Esophagus (tissue), 2 donors: ENCODE data around the gene JAM3. TPM values are rescaled to one million over a fixed set of nuclear protein-coding genes. Genes with fewer than 3 reads are reported as not detected.

Source experiments
- H3K27ac ChIP-seq, 2 donors: one replicate each; pipeline ENCODE4 v1.5.1; 2013; ENCODE audit warnings: low read depth in 2 of 2, mild to moderate bottlenecking in 2 of 2, inconsistent platforms in 1 of 2, low read length in 1 of 2, moderate library complexity in 1 of 2
- H3K27me3 ChIP-seq, 2 donors: one replicate each; pipeline ENCODE4 v1.6.1; 2013; ENCODE audit warnings: low read length in 2 of 2, control low read depth in 1 of 2, mild to moderate bottlenecking in 1 of 2; ENCODE audit not compliant: insufficient read depth in 2 of 2, control insufficient read depth in 1 of 2
- H3K36me3 ChIP-seq, 2 donors: one replicate each; pipeline ENCODE4 v1.6.1; 2013; ENCODE audit warnings: low read length in 1 of 2; ENCODE audit not compliant: control insufficient read depth in 2 of 2, insufficient read depth in 2 of 2
- H3K4me1 ChIP-seq, 2 donors: one replicate each; pipeline ENCODE4 v1.6.1; 2013; ENCODE audit warnings: low read length in 1 of 2; ENCODE audit not compliant: control insufficient read depth in 2 of 2, insufficient read depth in 2 of 2
- H3K4me3 ChIP-seq, 2 donors: one replicate each; pipeline ENCODE4 v1.5.1; 2013; ENCODE audit warnings: low read length in 2 of 2, mild to moderate bottlenecking in 2 of 2, low read depth in 1 of 2, moderate library complexity in 1 of 2
- H3K9me3 ChIP-seq, 2 donors: one replicate each; pipeline ENCODE4 v1.6.1; 2013; ENCODE audit warnings: mild to moderate bottlenecking in 2 of 2, low read depth in 1 of 2, low read length in 1 of 2, moderate library complexity in 1 of 2; ENCODE audit not compliant: control insufficient read depth in 2 of 2, insufficient read depth in 1 of 2
- WGBS, 2 donors: extraction: QIAGEN DNeasy Blood & Tissue Kit; methylation state at CpG; one replicate each; pipeline ENCODE4 v1.1.7; 2013; 5-methylcytosine and 5-hydroxymethylcytosine counted together
- polyA plus RNA-seq, 2 donors: library from polyadenylated mRNA; stranded (reverse); fragments of 200-250 nt; gene quantifications; one replicate each; pipeline ENCODE4 v1.2.3, GENCODE V29; 2013
- donor health status: healthy with polysubstance abuse.
- donor health status: Bipolar disorder and iron deficiency.

Gene JAM3
- polyA plus RNA-seq, result 1 to 10 TPM; 2.5 to 5.5 TPM

- Histone ChIP-seq H3K27me3 (peaks cover 0 to 5% of the 10 kb centered on the region in 2 donors), H3K4me3 (peak within 1 kb of the TSS; percentile 45 to 53), H3K9me3 (no peaks in the 10 kb centered on the region), H3K36me3 (no peaks in the 10 kb centered on the region), H3K4me1 (no peaks in the 10 kb centered on the region), H3K27ac (peak within 1 kb of the TSS; percentile 71 to 85)
- 1 to 2% methylated on average over 53 to 57 of the region's 57 CpGs for WGBS, 2 donors
These were observed at the start of gene JAM3 for GRCh38 chr11:134068829-134069425. Gene JAM3 (plus strand): TSS chr11:134069072. CDS start chr11:134069084, 12 bp downstream.

- H3K4me3 ChIP-seq, result no peak overlapping the region
- no peaks in the 10 kb centered on the region for H3K27me3 ChIP-seq
- no peak overlapping the region for H3K27ac ChIP-seq
- 65 to 74% methylated on average over 7 of the region's 7 CpGs for WGBS, 2 donors
- no peaks in the 10 kb centered on the region for H3K9me3 ChIP-seq
- H3K4me1 ChIP-seq, result no peaks in the 10 kb centered on the region
- no peaks in the 10 kb centered on the region for H3K36me3 ChIP-seq
These were observed 49.4 kb upstream of the JAM3 start for GRCh38 chr11:134019500-134019899.

DNA sequence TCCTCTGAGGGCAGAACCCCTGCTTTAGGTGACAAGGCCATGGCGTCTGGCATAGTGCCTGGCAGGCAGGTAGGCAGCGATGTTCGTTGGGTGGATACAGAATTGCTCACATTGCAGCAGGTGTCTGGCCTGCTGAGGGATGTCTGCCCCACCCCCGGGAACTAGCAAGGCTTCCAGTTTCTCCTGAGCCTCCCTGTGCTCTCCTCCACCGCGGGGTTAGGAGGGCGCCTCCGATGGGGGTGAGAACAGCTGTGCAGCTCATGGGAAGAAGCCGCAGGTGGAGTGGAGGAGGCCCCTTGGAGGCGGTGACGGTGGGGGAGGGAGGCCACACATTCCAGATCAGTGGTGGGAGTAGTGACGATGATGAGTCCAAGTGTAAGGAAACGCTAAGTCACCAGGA is 48.3 kb upstream of the JAM3 start:
- H3K4me1 ChIP-seq, result peaks cover 0 to 3% of the 10 kb centered on the region in 2 donors
- 85 to 88% methylated on average over 13 of the region's 13 CpGs for WGBS, 2 donors
- H3K27ac ChIP-seq, result no peak overlapping the region
- H3K4me3 ChIP-seq, result no peak overlapping the region
- H3K36me3 ChIP-seq, result no peaks in the 10 kb centered on the region
- H3K9me3 ChIP-seq, result no peaks in the 10 kb centered on the region
- no peaks in the 10 kb centered on the region for H3K27me3 ChIP-seq

DNA sequence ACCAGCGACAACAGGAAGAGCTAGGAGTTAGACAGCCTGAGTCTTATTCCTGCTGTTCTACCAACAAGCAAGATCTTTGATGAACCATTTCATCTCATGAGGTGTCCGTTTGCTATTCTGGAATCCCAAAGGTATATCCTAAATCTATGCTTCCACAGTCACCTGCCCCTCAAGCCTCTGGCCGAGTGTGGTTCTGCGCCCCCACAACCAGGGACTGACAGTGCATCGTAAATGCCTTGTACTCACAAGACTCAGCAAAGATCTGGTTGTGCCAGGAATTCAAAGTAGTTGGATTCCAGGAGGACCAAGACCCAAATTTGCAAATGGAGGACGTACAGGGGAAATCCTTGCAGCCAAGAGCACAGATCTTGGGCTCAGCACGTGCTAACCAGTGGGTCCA is 47.5 kb upstream of the JAM3 start:
- no peaks in the 10 kb centered on the region for H3K9me3 ChIP-seq
- H3K27ac ChIP-seq, result no peak overlapping the region
- H3K4me1 ChIP-seq, result peaks cover 0 to 3% of the 10 kb centered on the region in 2 donors
- H3K36me3 ChIP-seq, result no peaks in the 10 kb centered on the region
- no peaks in the 10 kb centered on the region for H3K27me3 ChIP-seq
- H3K4me3 ChIP-seq, result no peak overlapping the region
- WGBS, 2 donors, result 88% methylated on average over 7 of the region's 7 CpGs

- no peaks in the 10 kb centered on the region for H3K27me3 ChIP-seq
These were observed 46.1 kb upstream of the JAM3 start for GRCh38 chr11:134022748-134023147.

GRCh38 chr11:134024420-134025081 is 44.3 kb upstream of the JAM3 start:
- no peak overlapping the region for H3K27ac ChIP-seq
- no peaks in the 10 kb centered on the region for H3K36me3 ChIP-seq
- no peaks in the 10 kb centered on the region for H3K27me3 ChIP-seq
- H3K9me3 ChIP-seq, result no peaks in the 10 kb centered on the region
- H3K4me1 ChIP-seq, result peaks cover 0 to 3% of the 10 kb centered on the region in 2 donors
- no peak overlapping the region for H3K4me3 ChIP-seq
- 43 to 53% methylated on average over 15 of the region's 15 CpGs for WGBS, 2 donors

More at GRCh38 chr11:134022748-134023147, 46.1 kb upstream of the JAM3 start:
- WGBS, 2 donors, result 60 to 69% methylated on average over 9 of the region's 9 CpGs
- peaks cover 0 to 3% of the 10 kb centered on the region in 2 donors for H3K4me1 ChIP-seq
- no peak overlapping the region for H3K27ac ChIP-seq
- H3K9me3 ChIP-seq, result no peaks in the 10 kb centered on the region
- H3K36me3 ChIP-seq, result no peaks in the 10 kb centered on the region
- no peak overlapping the region for H3K4me3 ChIP-seq

GRCh38 chr11:134025082-134025429 is 43.8 kb upstream of the JAM3 start:
- 53 to 64% methylated on average over 12 of the region's 12 CpGs for WGBS, 2 donors
- peaks cover 0 to 3% of the 10 kb centered on the region in 2 donors for H3K4me1 ChIP-seq
- peaks cover 0 to 4% of the 10 kb centered on the region in 2 donors for H3K27me3 ChIP-seq
- H3K4me3 ChIP-seq, result no peak overlapping the region
- no peaks in the 10 kb centered on the region for H3K9me3 ChIP-seq
- H3K36me3 ChIP-seq, result no peaks in the 10 kb centered on the region
- no peak overlapping the region for H3K27ac ChIP-seq

DNA sequence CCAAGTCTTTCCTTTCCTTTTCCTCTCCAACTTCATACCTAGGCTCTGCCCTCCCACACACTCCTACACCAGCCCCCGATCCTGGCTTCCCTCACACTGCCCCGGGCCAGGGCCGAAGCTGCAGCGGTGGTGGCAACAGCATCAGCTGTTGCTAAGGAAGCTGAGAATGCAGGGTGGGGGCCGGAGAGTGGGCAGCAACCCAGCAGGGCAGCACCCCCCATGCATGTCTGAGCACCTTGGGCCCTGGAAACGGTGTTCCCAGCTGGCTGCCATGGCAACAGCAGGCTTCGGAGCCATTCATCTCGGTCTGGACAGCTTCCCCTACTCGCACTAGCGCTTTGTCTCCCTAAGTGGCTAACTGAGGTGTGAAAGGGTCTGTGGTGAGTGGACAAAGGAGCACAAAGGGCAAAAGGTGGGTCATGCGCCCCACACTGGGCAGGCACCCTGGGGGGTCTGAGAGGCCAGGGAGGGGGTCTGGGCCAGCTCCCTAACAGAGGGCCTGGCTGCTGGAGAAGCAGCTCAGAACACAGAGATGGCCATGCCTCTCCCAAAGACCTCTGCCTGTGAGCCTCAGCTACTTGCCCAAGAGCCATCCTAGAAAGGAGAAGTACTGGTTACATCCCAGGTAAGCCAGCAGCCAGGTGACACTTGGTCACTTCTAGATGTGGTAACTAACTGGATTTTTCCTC is 42.1 kb upstream of the JAM3 start:
- 28 to 35% methylated on average over 9 to 11 of the region's 11 CpGs for WGBS, 2 donors
- Histone ChIP-seq H3K27me3 (peaks cover 0 to 4% of the 10 kb centered on the region in 2 donors), H3K4me1 (peaks cover 0 to 3% of the 10 kb centered on the region in 2 donors), H3K27ac (no peak overlapping the region), H3K9me3 (no peaks in the 10 kb centered on the region), H3K4me3 (no peak overlapping the region), H3K36me3 (no peaks in the 10 kb centered on the region)

GRCh38 chr11:134027671-134028070 is 41.2 kb upstream of the JAM3 start:
- 67 to 80% methylated on average over 4 of the region's 4 CpGs for WGBS, 2 donors
- Histone ChIP-seq H3K4me3 (no peak overlapping the region), H3K27me3 (peaks cover 0 to 4% of the 10 kb centered on the region in 2 donors), H3K36me3 (no peaks in the 10 kb centered on the region), H3K9me3 (no peaks in the 10 kb centered on the region), H3K4me1 (peaks cover 2 to 5% of the 10 kb centered on the region in 2 donors), H3K27ac (no peak overlapping the region)
